ENCODE data around the gene GPR15LG.
"Not testable (repeated sequence)": the region's sequence is repeated elsewhere in the genome, so short reads cannot be mapped to it uniquely, and the experiment has no call there.

The GPR15LG gene

DNA sequence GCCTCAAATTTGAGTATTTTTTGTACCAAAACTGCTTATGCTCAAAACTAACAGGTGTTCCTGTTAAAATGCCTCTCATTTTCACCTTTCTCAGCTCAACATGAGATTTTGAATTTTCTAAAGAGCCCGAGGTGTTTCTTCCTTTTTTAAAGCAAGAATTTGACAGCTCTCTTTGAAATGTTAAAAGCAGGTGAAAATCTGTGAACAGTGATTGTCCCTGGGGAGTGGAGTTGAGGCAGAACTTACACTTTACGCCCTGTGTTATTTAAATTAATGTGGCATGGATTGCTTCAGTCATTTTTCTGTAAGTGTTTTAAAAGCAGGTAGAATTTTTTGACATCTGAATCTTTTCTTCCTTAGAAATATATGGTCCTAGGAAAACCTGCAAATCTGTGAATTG lies 9.2 kb upstream of the GPR15LG start:
- in situ Hi-C loops (cut with MboI; ENCODE audit: low sequenced_read_pairs) = no loop called here

- in situ Hi-C loops (cut with MboI; ENCODE audit: low sequenced_read_pairs) = no loop called here
Observed at GRCh38 chr10:84166620-84167288, 6.8 kb upstream of the GPR15LG start.

GRCh38 chr10:84167289-84167653 lies 6.3 kb upstream of the GPR15LG start:
- in situ Hi-C loops (cut with MboI; ENCODE audit: low sequenced_read_pairs) = not testable (repeated sequence)

- in situ Hi-C loops (cut with MboI; ENCODE audit: low sequenced_read_pairs) = not testable (repeated sequence)
Observed at GRCh38 chr10:84168382-84168781, 5.2 kb upstream of the GPR15LG start.

DNA sequence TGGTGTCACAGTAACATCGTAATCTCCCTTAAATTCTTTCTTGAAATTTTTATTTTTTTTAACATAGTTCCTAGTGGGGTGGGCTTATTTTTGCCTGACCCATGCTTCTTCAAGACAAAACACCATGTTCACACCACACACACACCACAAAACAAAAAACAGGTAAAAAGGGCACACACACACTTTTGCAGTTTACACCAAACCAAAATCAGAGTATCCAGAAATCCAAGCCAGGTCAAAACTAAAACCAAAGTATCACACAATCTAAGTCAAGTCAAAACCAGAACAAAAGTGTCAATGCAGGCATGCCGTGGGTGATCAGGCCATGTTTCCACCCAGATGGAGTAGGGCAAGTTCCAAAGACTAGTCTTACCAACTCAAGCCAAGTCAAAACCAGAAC lies 2.4 kb upstream of the GPR15LG start:
- in situ Hi-C loops (cut with MboI; ENCODE audit: low sequenced_read_pairs) = not testable (repeated sequence)

DNA sequence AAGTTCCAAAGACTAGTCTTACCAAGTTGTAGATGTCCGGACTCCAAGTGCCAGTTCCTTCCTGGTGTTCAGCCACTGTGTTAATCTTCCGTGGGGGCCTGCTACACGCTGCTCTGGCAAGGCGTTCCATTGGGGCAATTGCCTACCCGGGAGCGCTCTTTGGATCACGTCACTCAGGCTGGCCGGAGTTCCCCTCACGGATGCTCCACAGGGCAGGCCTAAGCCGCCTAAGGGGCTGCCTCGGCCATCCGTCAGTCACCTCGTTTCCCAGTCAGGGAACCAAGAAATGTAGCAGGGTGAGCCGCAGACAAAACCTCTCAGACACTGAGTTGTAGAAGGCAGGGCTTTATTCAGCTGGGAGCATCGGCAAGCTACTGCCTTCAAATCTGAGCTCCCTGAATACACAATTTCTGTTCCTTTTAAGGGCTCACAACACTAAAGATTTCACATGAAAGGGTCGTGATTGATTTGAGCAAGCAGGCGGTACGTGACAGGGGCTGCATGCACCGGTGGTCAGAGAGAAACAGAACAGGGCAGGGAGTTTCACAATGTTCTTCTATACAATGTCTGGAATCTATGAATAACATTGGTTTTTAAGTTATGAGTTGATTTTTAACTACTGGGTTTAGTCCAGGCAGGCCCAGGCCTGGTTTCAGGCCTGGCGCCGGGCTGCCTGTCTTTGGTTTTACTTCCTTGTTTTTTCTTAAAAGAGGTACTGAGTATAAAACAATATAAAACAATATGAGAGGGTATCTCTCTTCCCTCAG lies 1.7 kb upstream of the GPR15LG start:
- in situ Hi-C loops (cut with MboI; ENCODE audit: low sequenced_read_pairs) = not testable (repeated sequence)

- in situ Hi-C loops (cut with MboI; ENCODE audit: low sequenced_read_pairs) = no loop called here
Observed at GRCh38 chr10:84172467-84173356, 889 bp upstream of the GPR15LG start.

- in situ Hi-C loops (cut with MboI; ENCODE audit: low sequenced_read_pairs) = no loop called here
Observed at GRCh38 chr10:84175436-84175835, 1.8 kb downstream of the GPR15LG start.

GRCh38 chr10:84176351-84176750 lies 2.8 kb downstream of the GPR15LG start:
- in situ Hi-C loops (cut with MboI; ENCODE audit: low sequenced_read_pairs) = no loop called here

GRCh38 chr10:84176836-84177474 lies 3.4 kb downstream of the GPR15LG start:
- in situ Hi-C loops (cut with MboI; ENCODE audit: low sequenced_read_pairs) = no loop called here

DNA sequence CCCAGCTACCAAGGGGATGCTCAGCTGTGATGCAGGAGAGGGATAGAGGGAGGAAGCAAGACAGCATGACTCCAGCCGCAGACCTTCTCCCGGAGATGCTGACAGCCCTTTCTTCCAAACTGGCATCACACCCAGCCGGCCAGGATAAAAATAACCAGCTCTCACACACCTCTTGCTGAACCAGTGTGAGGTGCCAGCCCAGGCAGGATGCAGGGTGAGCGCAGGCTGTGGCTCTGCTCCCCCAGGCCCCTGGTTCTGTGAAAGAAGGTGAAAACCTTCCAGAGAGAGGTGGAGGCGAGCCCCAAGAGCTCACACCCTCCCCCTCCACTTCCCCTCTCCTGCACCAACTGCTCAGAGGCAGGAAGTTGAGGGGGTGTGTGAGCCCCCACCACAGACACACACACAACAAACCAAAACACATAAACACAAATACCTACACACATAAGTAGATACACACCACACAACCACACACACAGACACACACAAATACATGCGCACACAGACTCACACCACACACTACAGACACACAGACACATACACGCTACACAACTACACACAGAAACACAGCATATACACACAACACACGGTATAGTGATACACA lies 4.0 kb downstream of the GPR15LG start:
- in situ Hi-C loops (cut with MboI; ENCODE audit: low sequenced_read_pairs) = no loop called here

- in situ Hi-C loops (cut with MboI; ENCODE audit: low sequenced_read_pairs) = no loop called here
Observed at GRCh38 chr10:84178160-84178609, 4.6 kb downstream of the GPR15LG start.

DNA sequence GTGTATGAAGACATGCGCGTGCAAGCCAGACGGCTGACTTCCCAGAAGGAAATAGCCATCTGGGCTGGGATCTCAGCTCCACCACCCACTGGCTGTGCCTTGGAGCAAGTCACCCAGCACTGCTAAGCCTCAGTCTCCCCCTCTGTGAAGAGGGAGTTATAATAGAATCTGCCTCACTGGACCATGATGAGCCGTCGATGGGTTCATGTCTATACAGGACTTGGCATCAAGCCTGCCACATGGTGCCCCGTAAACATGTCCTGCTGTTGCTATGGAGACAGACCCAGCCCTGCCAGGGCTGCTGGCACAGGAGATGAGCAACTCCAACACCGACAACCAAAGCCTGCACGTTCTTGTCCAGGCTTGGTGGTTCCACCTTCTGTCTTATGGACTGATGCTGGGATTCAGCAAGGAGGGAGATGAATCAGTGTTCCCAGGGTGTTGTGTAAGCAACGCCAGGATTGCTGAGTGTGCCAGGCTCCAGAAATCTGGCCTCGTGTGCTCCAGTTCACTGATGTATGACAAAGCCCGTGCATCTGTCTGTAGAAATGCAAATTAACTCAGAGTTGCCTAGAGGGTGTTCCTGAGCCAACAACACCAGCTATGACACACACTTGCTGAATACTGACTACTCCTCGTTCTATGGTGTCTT lies 5.6 kb downstream of the GPR15LG start:
- in situ Hi-C loops (cut with MboI; ENCODE audit: low sequenced_read_pairs) = no loop called here

DNA sequence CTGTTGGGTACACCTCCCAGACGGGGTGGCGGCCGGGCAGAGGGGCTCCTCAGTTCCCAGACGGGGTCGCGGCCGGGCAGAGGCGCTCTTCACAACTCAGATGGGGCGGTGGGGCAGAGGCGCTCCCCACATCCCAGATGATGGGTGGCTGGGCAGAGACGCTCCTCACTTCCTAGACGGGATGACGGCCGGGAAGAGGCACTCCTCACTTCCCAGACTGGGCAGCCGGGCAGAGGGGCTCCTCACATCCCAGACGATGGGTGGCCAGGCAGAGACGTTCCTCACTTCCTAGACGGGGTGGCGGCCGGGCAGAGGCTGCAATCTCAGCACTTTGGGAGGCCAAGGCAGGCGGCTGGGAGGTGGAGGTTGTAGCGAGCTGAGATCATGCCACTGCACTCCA lies 6.8 kb downstream of the GPR15LG start:
- in situ Hi-C loops (cut with MboI; ENCODE audit: low sequenced_read_pairs) = not testable (repeated sequence)

- in situ Hi-C loops (cut with MboI; ENCODE audit: low sequenced_read_pairs) = no loop called here
Observed at GRCh38 chr10:84181631-84182030, 8.0 kb downstream of the GPR15LG start.

GRCh38 chr10:84184517-84184916 lies 10.9 kb downstream of the GPR15LG start:
- in situ Hi-C loops (cut with MboI; ENCODE audit: low sequenced_read_pairs) = no loop called here

DNA sequence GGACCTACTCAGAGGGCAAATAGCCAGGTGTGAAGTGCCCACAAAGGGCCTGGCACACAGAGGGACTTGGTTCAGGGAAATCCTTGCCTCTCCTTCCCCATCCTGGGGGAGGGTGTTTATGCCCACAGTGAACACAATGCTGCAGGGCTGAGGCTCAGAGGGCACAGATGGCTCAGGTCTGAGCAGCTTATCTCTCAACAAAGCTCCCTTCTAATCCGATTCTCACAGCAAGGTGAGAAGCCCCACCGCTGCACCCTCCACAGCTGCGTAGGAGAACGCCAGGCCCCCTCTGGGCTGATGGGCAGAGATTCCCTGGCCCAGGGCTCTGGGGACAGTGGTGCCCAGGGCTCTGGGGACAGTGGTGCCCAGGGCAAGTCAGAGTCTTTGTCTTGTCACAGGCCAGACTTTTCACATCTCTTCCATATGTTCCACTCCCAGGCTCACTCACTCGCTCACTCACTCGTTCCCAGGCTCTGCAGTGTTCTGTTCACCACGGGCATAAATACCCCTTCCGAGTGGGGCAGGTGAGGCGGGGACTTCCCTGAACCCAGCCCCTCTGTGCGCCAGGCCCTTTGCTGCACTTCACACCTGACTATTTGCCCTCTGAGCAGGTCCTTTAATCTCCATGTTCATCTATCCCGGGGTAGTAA lies 12.1 kb downstream of the GPR15LG start:
- in situ Hi-C loops (cut with MboI; ENCODE audit: low sequenced_read_pairs) = no loop called here

GRCh38 chr10:84188815-84189214 lies 15.2 kb downstream of the GPR15LG start:
- in situ Hi-C loops (cut with MboI; ENCODE audit: low sequenced_read_pairs) = no loop called here

- in situ Hi-C loops (cut with MboI; ENCODE audit: low sequenced_read_pairs) = no loop called here
Observed at GRCh38 chr10:84190621-84191020, 17.0 kb downstream of the GPR15LG start.

DNA sequence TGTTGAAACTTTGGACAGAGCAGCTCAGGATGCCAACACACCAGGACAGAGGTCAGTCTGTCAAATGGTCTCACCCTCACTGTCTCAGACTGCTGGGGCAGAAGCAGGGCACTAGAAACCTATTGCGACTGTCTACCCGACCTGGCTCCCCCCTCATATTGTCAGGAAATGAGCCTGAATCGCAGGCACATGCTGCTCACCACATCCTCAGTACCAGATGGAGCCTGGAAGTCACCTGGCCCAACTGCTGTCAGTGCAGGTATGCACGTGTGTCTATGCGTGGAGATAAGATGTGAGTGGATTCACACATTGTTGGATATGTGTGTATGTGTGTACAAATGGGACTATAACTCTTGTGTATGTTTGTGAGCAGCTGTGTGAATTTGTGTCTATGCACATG lies 17.5 kb downstream of the GPR15LG start:
- in situ Hi-C loops (cut with MboI; ENCODE audit: low sequenced_read_pairs) = no loop called here

Data from hTERT RPE-1 (cell line).